ENCODE results near the gene RNF10.

The RNF10 gene

DNA sequence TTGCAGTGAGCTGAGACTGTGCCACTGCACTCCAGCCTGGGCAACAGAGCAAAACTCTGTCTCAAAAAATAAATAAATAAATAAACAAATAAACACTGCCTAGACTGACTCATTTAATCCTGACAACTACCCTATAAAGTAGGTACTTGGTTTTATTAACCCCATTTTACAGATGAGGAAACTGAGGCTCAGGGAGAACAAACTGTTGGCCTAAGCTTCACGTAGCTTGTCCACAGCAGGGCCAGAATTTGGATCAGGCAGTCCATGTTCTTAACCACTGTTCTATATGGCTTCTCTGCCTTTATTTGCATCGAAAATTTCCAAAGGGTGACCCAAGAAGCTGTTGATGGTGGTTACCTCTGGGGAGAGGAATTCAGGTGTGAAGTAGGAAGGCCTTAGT lies 52.7 kb downstream of the RNF10 start:
- H3K27ac ChIP-seq (ENCODE audit: low read depth, low read length): no peak overlapping the region
- H3K36me3 ChIP-seq (ENCODE audit: control insufficient read depth in 5 of 5, insufficient read depth in 5 of 5, low read length in 5 of 5): no peaks in the 10 kb centered on the region
- H3K9ac ChIP-seq (ENCODE audit: low read length in 5 of 5): no peak overlapping the region
- H3K4me1 ChIP-seq (ENCODE audit: control insufficient read depth in 5 of 5, insufficient read depth in 5 of 5, low read length in 5 of 5): peaks cover 0 to 26% (median 21%) of the 10 kb centered on the region in 5 donors
- H3K4me3 ChIP-seq (ENCODE audit: low read depth in 1 of 5, low read length in 5 of 5): no peak overlapping the region
- no peaks in the 10 kb centered on the region for H3K27me3 ChIP-seq (ENCODE audit: control insufficient read depth in 5 of 5, insufficient read depth in 4 of 5, low read length in 5 of 5)
- H3K9me3 ChIP-seq (ENCODE audit: control insufficient read depth in 5 of 5, low read length in 5 of 5): no peaks in the 10 kb centered on the region

DNA sequence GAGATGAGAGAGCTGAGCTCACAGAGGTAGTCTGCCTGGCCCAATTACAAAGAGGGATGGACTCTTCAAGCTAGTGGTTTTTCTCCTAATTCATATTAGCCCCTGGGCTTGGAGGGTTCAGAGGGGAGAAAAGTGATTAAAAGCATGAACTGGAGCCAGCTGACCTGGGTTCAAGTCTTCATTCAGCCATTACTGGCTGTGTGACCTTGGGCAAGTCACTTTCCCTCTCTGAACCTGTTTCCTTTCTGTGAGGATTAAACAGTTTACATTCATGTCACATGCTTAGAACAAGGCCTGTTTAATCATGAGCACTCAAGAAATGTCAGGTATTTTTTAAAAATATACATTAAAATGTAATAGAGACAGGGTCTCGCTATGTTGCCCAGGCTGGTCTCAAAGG lies 54.2 kb downstream of the RNF10 start:
- no peaks in the 10 kb centered on the region for H3K9me3 ChIP-seq (ENCODE audit: control insufficient read depth in 5 of 5, low read length in 5 of 5)
- H3K27me3 ChIP-seq (ENCODE audit: control insufficient read depth in 5 of 5, insufficient read depth in 4 of 5, low read length in 5 of 5): no peaks in the 10 kb centered on the region
- H3K36me3 ChIP-seq (ENCODE audit: control insufficient read depth in 5 of 5, insufficient read depth in 5 of 5, low read length in 5 of 5): no peaks in the 10 kb centered on the region
- no peak overlapping the region for H3K27ac ChIP-seq (ENCODE audit: low read depth, low read length)
- peaks cover 0 to 21% (median 19%) of the 10 kb centered on the region in 5 donors for H3K4me1 ChIP-seq (ENCODE audit: control insufficient read depth in 5 of 5, insufficient read depth in 5 of 5, low read length in 5 of 5)
- no peak overlapping the region for H3K9ac ChIP-seq (ENCODE audit: low read length in 5 of 5)
- no peak overlapping the region for H3K4me3 ChIP-seq (ENCODE audit: low read depth in 1 of 5, low read length in 5 of 5)

DNA sequence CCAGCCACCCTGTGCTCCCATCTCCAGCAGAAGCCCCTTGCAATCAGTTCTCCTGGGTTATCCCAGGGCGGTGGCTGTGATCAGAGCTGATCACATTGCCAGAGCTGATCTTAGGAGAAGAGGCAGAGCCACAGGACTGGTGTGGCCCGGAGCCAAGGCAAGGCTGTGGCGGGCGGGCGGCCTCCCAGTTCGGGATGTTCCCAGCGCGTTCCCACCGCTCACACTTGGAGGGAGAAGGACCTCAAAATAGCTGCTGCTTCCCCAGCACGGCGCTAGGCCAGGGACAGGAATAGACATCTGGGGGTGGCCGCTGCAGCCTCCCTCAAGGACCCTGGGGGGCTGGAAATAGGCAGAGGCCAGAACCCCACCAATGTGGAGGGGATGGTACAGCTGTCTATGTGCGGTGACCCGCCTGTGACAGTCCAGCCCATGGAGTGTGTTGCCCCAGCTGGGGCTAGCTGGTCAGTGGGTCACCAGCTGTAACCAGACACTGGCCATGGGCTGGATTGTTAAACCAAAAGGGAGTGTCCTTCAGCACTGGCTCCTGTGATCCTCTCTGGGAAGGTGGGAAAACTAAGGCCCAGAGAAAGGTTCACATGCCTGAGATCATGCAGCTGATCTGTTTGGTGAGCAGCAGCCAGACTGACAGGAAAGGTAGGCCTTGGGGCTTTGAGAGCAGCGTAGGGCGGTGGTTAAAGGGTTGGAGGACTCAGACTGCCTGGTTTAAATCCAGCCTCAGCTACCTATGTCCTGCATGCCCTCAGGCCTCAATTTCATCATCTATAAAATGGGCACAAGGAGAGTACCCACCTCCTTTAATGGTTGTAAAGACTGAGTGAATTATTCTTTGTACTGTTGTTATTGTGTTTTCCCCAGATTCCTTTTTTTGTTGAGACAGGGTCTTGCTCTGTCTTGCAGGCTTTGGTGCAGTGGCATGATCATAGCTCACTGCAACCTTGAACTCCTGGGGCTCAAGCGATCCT lies 55.1 kb downstream of the RNF10 start:
- Histone ChIP-seq H3K27me3 (ENCODE audit: control insufficient read depth in 5 of 5, insufficient read depth in 4 of 5, low read length in 5 of 5) (no peaks in the 10 kb centered on the region), H3K4me1 (ENCODE audit: control insufficient read depth in 5 of 5, insufficient read depth in 5 of 5, low read length in 5 of 5) (peaks cover 0 to 12% (median 10%) of the 10 kb centered on the region in 5 donors), H3K9me3 (ENCODE audit: control insufficient read depth in 5 of 5, low read length in 5 of 5) (no peaks in the 10 kb centered on the region), H3K27ac (ENCODE audit: low read depth, low read length) (no peak overlapping the region), H3K4me3 (ENCODE audit: low read depth in 1 of 5, low read length in 5 of 5) (no peak overlapping the region), H3K9ac (ENCODE audit: low read length in 5 of 5) (no peak overlapping the region), H3K36me3 (ENCODE audit: control insufficient read depth in 5 of 5, insufficient read depth in 5 of 5, low read length in 5 of 5) (no peaks in the 10 kb centered on the region)

GRCh38 chr12:120590741-120591407 lies 56.7 kb downstream of the RNF10 start:
- Histone ChIP-seq H3K4me3 (ENCODE audit: low read depth in 1 of 5, low read length in 5 of 5) (no peak overlapping the region), H3K9me3 (ENCODE audit: control insufficient read depth in 5 of 5, low read length in 5 of 5) (no peaks in the 10 kb centered on the region), H3K27ac (ENCODE audit: low read depth, low read length) (no peak overlapping the region), H3K36me3 (ENCODE audit: control insufficient read depth in 5 of 5, insufficient read depth in 5 of 5, low read length in 5 of 5) (no peaks in the 10 kb centered on the region), H3K9ac (ENCODE audit: low read length in 5 of 5) (no peak overlapping the region), H3K4me1 (ENCODE audit: control insufficient read depth in 5 of 5, insufficient read depth in 5 of 5, low read length in 5 of 5) (peaks cover 0 to 6% (median 3%) of the 10 kb centered on the region in 5 donors), H3K27me3 (ENCODE audit: control insufficient read depth in 5 of 5, insufficient read depth in 4 of 5, low read length in 5 of 5) (no peaks in the 10 kb centered on the region)

- Histone ChIP-seq H3K9me3 (ENCODE audit: control insufficient read depth in 5 of 5, low read length in 5 of 5) (no peaks in the 10 kb centered on the region), H3K4me3 (ENCODE audit: low read depth in 1 of 5, low read length in 5 of 5) (no peak overlapping the region), H3K27me3 (ENCODE audit: control insufficient read depth in 5 of 5, insufficient read depth in 4 of 5, low read length in 5 of 5) (peaks cover 0 to 5% (median 0%) of the 10 kb centered on the region in 5 donors), H3K27ac (ENCODE audit: low read depth, low read length) (no peak overlapping the region), H3K36me3 (ENCODE audit: control insufficient read depth in 5 of 5, insufficient read depth in 5 of 5, low read length in 5 of 5) (no peaks in the 10 kb centered on the region), H3K4me1 (ENCODE audit: control insufficient read depth in 5 of 5, insufficient read depth in 5 of 5, low read length in 5 of 5) (peaks cover 0 to 6% (median 3%) of the 10 kb centered on the region in 5 donors), H3K9ac (ENCODE audit: low read length in 5 of 5) (no peak overlapping the region)
These were observed 58.2 kb downstream of the RNF10 start for GRCh38 chr12:120592121-120593049.

DNA sequence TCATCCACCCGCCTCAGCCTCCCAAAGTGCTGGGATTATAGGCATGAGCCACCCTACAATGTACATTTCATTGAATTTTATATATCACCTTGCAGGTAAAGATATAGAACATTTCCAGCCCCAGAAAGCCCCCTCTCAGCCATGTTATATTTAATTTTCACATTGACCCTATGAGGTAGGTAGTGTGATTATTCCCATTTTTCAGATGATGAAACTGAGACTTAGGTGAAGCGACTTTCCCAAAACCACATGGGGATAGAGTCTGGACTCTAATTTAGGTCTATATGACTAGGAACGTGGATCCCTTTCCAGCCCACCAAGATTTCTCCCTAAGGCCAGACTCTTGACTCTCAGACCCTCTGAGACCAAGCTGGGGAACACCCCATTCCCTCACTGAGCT lies 62.7 kb downstream of the RNF10 start:
- H3K4me3 ChIP-seq (ENCODE audit: low read depth in 1 of 5, low read length in 5 of 5): no peak overlapping the region
- H3K27me3 ChIP-seq (ENCODE audit: control insufficient read depth in 5 of 5, insufficient read depth in 4 of 5, low read length in 5 of 5): peaks cover 0 to 16% (median 8%) of the 10 kb centered on the region in 5 donors
- H3K36me3 ChIP-seq (ENCODE audit: control insufficient read depth in 5 of 5, insufficient read depth in 5 of 5, low read length in 5 of 5): no peaks in the 10 kb centered on the region
- H3K9me3 ChIP-seq (ENCODE audit: control insufficient read depth in 5 of 5, low read length in 5 of 5): no peaks in the 10 kb centered on the region
- H3K9ac ChIP-seq (ENCODE audit: low read length in 5 of 5): no peak overlapping the region
- H3K27ac ChIP-seq (ENCODE audit: low read depth, low read length): no peak overlapping the region
- peaks cover 0 to 10% (median 3%) of the 10 kb centered on the region in 5 donors for H3K4me1 ChIP-seq (ENCODE audit: control insufficient read depth in 5 of 5, insufficient read depth in 5 of 5, low read length in 5 of 5)

DNA sequence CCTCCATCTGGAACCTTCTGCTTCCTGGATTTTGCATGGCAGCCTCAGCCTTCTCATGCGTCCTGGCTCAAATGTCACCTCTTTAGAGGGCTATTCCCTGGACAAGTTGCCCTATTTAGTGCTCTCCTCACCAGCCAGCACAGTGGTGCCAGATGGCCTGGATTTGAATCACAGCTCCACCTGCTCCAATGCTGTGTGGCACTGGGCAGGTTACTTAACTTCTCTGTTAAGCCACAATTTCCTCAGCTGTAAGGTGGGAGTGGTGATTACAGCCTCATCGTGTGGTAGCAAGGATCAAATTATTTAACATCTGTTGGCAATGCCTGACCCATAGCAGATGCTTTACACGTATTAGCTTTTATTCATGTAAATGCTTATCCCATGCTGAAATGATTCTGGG lies 63.7 kb downstream of the RNF10 start:
- no peaks in the 10 kb centered on the region for H3K36me3 ChIP-seq (ENCODE audit: control insufficient read depth in 5 of 5, insufficient read depth in 5 of 5, low read length in 5 of 5)
- peaks cover 0 to 19% (median 9%) of the 10 kb centered on the region in 5 donors for H3K27me3 ChIP-seq (ENCODE audit: control insufficient read depth in 5 of 5, insufficient read depth in 4 of 5, low read length in 5 of 5)
- peaks cover 0 to 7% (median 0%) of the 10 kb centered on the region in 5 donors for H3K4me1 ChIP-seq (ENCODE audit: control insufficient read depth in 5 of 5, insufficient read depth in 5 of 5, low read length in 5 of 5)
- no peak overlapping the region for H3K27ac ChIP-seq (ENCODE audit: low read depth, low read length)
- H3K9me3 ChIP-seq (ENCODE audit: control insufficient read depth in 5 of 5, low read length in 5 of 5): no peaks in the 10 kb centered on the region
- no peak overlapping the region for H3K4me3 ChIP-seq (ENCODE audit: low read depth in 1 of 5, low read length in 5 of 5)
- no peak overlapping the region for H3K9ac ChIP-seq (ENCODE audit: low read length in 5 of 5)

- Histone ChIP-seq H3K27me3 (ENCODE audit: control insufficient read depth in 5 of 5, insufficient read depth in 4 of 5, low read length in 5 of 5) (peaks cover 0 to 19% (median 9%) of the 10 kb centered on the region in 5 donors), H3K36me3 (ENCODE audit: control insufficient read depth in 5 of 5, insufficient read depth in 5 of 5, low read length in 5 of 5) (no peaks in the 10 kb centered on the region), H3K27ac (ENCODE audit: low read depth, low read length) (no peak overlapping the region), H3K4me1 (ENCODE audit: control insufficient read depth in 5 of 5, insufficient read depth in 5 of 5, low read length in 5 of 5) (peaks cover 0 to 7% (median 0%) of the 10 kb centered on the region in 5 donors), H3K9ac (ENCODE audit: low read length in 5 of 5) (no peak overlapping the region), H3K9me3 (ENCODE audit: control insufficient read depth in 5 of 5, low read length in 5 of 5) (no peaks in the 10 kb centered on the region), H3K4me3 (ENCODE audit: low read depth in 1 of 5, low read length in 5 of 5) (no peak overlapping the region)
These were observed 64.7 kb downstream of the RNF10 start for GRCh38 chr12:120598674-120599463.
